HG03159 (cell line): ENCODE results near the gene SLC6A16.
"Not testable (repeated sequence)": the region's sequence is repeated elsewhere in the genome, so short reads cannot be mapped to it uniquely, and the experiment has no call there.

Experiments used
- ATAC-seq: cut with Tn5 transposase; IDR thresholded peaks from one replicate; pipeline ENCODE4 v1.9.1; 2021; ENCODE audit warnings: mild to moderate bottlenecking, moderate library complexity; ENCODE audit not compliant: unreplicated experiment

The SLC6A16 gene

GRCh38 chr19:49324801-49325576, at the start of gene SLC6A16:
SLC6A16 (minus strand) TSS chr19:49325191; CDS start chr19:49311347, 13,844 bp downstream.
- no peak for ATAC-seq

GRCh38 chr19:49373174-49373573, 48.2 kb upstream of the SLC6A16 start:
- ATAC-seq = not testable (repeated sequence)

- no peak for ATAC-seq
Observed at GRCh38 chr19:49371184-49371583, 46.2 kb upstream of the SLC6A16 start.

- no peak for ATAC-seq
Observed at GRCh38 chr19:49368711-49369358, 43.8 kb upstream of the SLC6A16 start.

- no peak for ATAC-seq
Observed at GRCh38 chr19:49366110-49366509, 41.1 kb upstream of the SLC6A16 start.

- ATAC-seq = no peak
Observed at GRCh38 chr19:49364083-49364737, 39.2 kb upstream of the SLC6A16 start.

GRCh38 chr19:49363268-49364082, 38.5 kb upstream of the SLC6A16 start, which contains the start of gene DKKL1:
DKKL1 (plus strand) TSS chr19:49363877; CDS start chr19:49363999, 122 bp downstream.
- ATAC-seq = no peak

GRCh38 chr19:49362929-49363267, 37.9 kb upstream of the SLC6A16 start:
- no peak for ATAC-seq

GRCh38 chr19:49362048-49362928, 37.3 kb upstream of the SLC6A16 start, which contains the start of gene TEAD2:
TEAD2 (minus strand) TSS chr19:49362416; CDS start chr19:49360075, 2,341 bp downstream.
- ATAC-seq = no peak

GRCh38 chr19:49361438-49362047, 36.6 kb upstream of the SLC6A16 start:
- no peak for ATAC-seq

- no peak for ATAC-seq
Observed at GRCh38 chr19:49359851-49360820, 35.1 kb upstream of the SLC6A16 start.

- no peak for ATAC-seq
Observed at GRCh38 chr19:49357186-49357585, 32.2 kb upstream of the SLC6A16 start.

GRCh38 chr19:49356382-49356781, 31.4 kb upstream of the SLC6A16 start:
- ATAC-seq = no peak

- no peak for ATAC-seq
Observed at GRCh38 chr19:49355909-49356353, 30.9 kb upstream of the SLC6A16 start.

GRCh38 chr19:49349567-49349966, 24.6 kb upstream of the SLC6A16 start:
- no peak for ATAC-seq

GRCh38 chr19:49348305-49349189, 23.6 kb upstream of the SLC6A16 start:
- no peak for ATAC-seq

- no peak for ATAC-seq
Observed at GRCh38 chr19:49347835-49348234, 22.8 kb upstream of the SLC6A16 start.
